ENCODE results near the gene RPP25L. TPM values are rescaled to one million over a fixed set of nuclear protein-coding genes. Genes with fewer than 3 reads are reported as not detected.

RPP25L gene
- total and polyA plus RNA-seq, 10 of the 15 experiments (the other 5 are each of a cell fraction or from before 2014, with no cell fraction given), result 7.7 to 30.2 (median 16.8) TPM

DNA sequence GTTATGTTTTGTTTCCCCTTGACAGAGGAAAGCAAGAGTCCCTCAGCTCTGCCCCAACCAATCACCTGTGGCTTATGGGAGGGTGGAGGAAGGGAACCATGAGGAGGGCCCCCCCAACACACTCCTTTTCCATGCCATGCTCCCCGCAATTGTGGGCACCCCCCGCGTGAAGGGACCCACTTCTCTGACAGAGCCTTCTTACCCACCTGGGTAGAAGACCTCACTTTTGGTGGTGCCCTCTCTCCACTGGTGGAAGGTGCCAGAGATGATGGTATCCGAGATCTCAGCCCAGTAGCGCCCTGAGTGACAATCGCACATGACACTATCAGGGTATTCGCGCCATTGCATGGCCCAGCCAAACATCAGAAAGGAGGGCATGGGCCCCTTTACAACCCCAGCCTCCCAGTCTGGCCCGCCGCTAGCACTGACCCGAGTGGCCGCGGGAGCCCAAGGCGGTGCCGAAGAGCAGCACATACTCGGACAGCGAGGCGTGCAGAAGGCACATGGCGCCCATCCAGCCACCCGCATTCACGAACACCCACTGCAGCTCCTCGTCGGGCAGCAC is 25.0 kb upstream of the RPP25L start (continued):
- TF ChIP-seq HCFC1 (IDR thresholded peaks at IDR 0.05; ENCODE audit: low read length) (no peak), NR2C2 (IDR thresholded peaks at IDR 0.05; ENCODE audit: borderline replicate concordance, control insufficient read depth, insufficient read length, low read depth) (no peak), CBFB (IDR thresholded peaks at IDR 0.05; ENCODE audit: low read depth) (no peak), NR2C1 (IDR thresholded peaks at IDR 0.05) (no peak), E2F8 (IDR thresholded peaks at IDR 0.05; ENCODE audit: low read depth, partially characterized antibody) (no peak), SP1 (IDR thresholded peaks at IDR 0.05; ENCODE audit: low read depth, low read length) (no peak), ZNF687 (IDR thresholded peaks at IDR 0.05) (no peak), TARDBP (IDR thresholded peaks at IDR 0.05; ENCODE audit: borderline replicate concordance) (no peak)
- TF ChIP-seq, protein P1, sequence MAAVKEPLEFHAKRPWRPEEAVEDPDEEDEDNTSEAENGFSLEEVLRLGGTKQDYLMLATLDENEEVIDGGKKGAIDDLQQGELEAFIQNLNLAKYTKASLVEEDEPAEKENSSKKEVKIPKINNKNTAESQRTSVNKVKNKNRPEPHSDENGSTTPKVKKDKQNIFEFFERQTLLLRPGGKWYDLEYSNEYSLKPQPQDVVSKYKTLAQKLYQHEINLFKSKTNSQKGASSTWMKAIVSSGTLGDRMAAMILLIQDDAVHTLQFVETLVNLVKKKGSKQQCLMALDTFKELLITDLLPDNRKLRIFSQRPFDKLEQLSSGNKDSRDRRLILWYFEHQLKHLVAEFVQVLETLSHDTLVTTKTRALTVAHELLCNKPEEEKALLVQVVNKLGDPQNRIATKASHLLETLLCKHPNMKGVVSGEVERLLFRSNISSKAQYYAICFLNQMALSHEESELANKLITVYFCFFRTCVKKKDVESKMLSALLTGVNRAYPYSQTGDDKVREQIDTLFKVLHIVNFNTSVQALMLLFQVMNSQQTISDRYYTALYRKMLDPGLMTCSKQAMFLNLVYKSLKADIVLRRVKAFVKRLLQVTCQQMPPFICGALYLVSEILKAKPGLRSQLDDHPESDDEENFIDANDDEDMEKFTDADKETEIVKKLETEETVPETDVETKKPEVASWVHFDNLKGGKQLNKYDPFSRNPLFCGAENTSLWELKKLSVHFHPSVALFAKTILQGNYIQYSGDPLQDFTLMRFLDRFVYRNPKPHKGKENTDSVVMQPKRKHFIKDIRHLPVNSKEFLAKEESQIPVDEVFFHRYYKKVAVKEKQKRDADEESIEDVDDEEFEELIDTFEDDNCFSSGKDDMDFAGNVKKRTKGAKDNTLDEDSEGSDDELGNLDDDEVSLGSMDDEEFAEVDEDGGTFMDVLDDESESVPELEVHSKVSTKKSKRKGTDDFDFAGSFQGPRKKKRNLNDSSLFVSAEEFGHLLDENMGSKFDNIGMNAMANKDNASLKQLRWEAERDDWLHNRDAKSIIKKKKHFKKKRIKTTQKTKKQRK (IDR thresholded peaks at IDR 0.05; ENCODE audit: low read depth, low read length), result no peak
- TF ChIP-seq, protein P2, sequence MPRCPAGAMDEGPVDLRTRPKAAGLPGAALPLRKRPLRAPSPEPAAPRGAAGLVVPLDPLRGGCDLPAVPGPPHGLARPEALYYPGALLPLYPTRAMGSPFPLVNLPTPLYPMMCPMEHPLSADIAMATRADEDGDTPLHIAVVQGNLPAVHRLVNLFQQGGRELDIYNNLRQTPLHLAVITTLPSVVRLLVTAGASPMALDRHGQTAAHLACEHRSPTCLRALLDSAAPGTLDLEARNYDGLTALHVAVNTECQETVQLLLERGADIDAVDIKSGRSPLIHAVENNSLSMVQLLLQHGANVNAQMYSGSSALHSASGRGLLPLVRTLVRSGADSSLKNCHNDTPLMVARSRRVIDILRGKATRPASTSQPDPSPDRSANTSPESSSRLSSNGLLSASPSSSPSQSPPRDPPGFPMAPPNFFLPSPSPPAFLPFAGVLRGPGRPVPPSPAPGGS (IDR thresholded peaks at IDR 0.05; ENCODE audit: borderline replicate concordance, insufficient read depth, low read depth, low read length, poor library complexity, severe bottlenecking), result no peak

All from GM12878 (cell line).